Measurements from ENCODE around the gene PTPRCAP.

DNA sequence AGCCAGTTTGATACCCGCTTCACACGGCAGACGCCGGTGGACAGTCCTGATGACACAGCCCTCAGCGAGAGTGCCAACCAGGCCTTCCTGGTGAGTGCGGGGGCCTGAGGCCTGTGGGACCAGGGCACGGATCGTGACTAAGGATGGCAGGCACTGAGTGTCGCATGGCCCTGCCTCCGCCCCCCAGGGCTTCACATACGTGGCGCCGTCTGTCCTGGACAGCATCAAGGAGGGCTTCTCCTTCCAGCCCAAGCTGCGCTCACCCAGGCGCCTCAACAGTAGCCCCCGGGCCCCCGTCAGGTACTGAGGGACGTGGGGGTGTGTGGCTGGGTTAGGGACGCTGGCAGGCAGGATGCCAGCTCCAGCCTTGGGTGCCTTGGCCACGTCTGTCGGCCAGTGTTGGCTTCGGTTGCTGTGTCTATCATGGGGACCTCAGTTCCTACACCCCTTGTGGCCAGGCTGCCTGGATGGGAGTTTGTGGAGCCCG lies 3.0 kb downstream of the PTPRCAP start:
- TF ChIP-seq, protein P1, sequence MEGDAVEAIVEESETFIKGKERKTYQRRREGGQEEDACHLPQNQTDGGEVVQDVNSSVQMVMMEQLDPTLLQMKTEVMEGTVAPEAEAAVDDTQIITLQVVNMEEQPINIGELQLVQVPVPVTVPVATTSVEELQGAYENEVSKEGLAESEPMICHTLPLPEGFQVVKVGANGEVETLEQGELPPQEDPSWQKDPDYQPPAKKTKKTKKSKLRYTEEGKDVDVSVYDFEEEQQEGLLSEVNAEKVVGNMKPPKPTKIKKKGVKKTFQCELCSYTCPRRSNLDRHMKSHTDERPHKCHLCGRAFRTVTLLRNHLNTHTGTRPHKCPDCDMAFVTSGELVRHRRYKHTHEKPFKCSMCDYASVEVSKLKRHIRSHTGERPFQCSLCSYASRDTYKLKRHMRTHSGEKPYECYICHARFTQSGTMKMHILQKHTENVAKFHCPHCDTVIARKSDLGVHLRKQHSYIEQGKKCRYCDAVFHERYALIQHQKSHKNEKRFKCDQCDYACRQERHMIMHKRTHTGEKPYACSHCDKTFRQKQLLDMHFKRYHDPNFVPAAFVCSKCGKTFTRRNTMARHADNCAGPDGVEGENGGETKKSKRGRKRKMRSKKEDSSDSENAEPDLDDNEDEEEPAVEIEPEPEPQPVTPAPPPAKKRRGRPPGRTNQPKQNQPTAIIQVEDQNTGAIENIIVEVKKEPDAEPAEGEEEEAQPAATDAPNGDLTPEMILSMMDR (IDR thresholded peaks at IDR 0.05; ENCODE audit: low read length), result no peak
- TF ChIP-seq EZH2 (optimal IDR thresholded peaks at IDR 0.05; ENCODE audit: low read depth, low read length) (no peak), EZH2phosphoT487 (IDR thresholded peaks at IDR 0.05; ENCODE audit: low read length) (no peak)

All from MM.1S (cell line).